ENCODE results near the gene KRT86.

GRCh38 chr12:52314511-52314910 is 40.1 kb downstream of the KRT86 start:
- TF ChIP-seq CTCF (IDR thresholded peaks at IDR 0.05; ENCODE audit: insufficient read depth, low read length, poor library complexity, severe bottlenecking) (no peak), EZH2phosphoT487 (conservative IDR thresholded peaks at IDR 0.05; ENCODE audit: low read length) (no peak)

All from SU-DHL-6 (cell line).